CD4-positive, alpha-beta memory T cell (primary cell): ENCODE results near the gene SERINC5. TPM values are rescaled to one million over a fixed set of nuclear protein-coding genes. Genes with fewer than 3 reads are reported as not detected.
A peak's percentile ranks its signal among the peaks of the same experiment; 100 is the strongest.

Experiments
- CTCF ChIA-PET: fragments of 350-600 bp; sonication (Branson Sonifier 250); formaldehyde crosslinking; loops from one replicate; lab custom pipeline; 2021; ENCODE audit warnings: inconsistent platforms; ENCODE audit not compliant: partially characterized antibody; lab: Charles Lee
- POLR2A ChIA-PET: fragments of 350-600 bp; sonication (Branson Sonifier 250); formaldehyde crosslinking; loops from one replicate; lab custom pipeline; 2021; ENCODE audit not compliant: partially characterized antibody; lab: Charles Lee
- DNase-seq, 5 donors: peaks; one replicate each; pipeline versions ENCODE4 v3.0.0 to v3.0.0-alpha.2; 2020 to 2022; ENCODE audit warnings: mixed read lengths in 1 of 5
- H3K27ac ChIP-seq: one replicate; pipeline ENCODE4 v1.7.0; 2013; ENCODE audit warnings: low read depth, low read length
- H3K27me3 ChIP-seq: 2 replicates; pipeline ENCODE4 v1.7.0; 2013; ENCODE audit warnings: mild to moderate bottlenecking, low read length, moderate library complexity; ENCODE audit not compliant: insufficient read depth
- H3K36me3 ChIP-seq: 2 replicates; pipeline ENCODE4 v1.7.0; 2013; ENCODE audit warnings: mild to moderate bottlenecking, low read length, moderate library complexity; ENCODE audit not compliant: insufficient read depth
- H3K4me1 ChIP-seq: 2 replicates; pipeline ENCODE4 v1.7.0; 2013; ENCODE audit warnings: mild to moderate bottlenecking, low read length, moderate library complexity; ENCODE audit not compliant: insufficient read depth
- H3K4me3 ChIP-seq, 2 donors: one replicate each; pipeline ENCODE4 v1.7.0; 2013; ENCODE audit warnings: low read length in 2 of 2, mild to moderate bottlenecking in 1 of 2
- H3K9me3 ChIP-seq, 2 donors: one replicate each; pipeline ENCODE4 v1.7.0; 2013; ENCODE audit warnings: low read length in 2 of 2, control low read depth in 1 of 2; ENCODE audit not compliant: control insufficient read depth in 1 of 2
- H3K27ac Mint-ChIP-seq, 7 donors: one replicate each; pipeline ENCODE4 v1.8.0; 2020 to 2021; ENCODE audit warnings: mixed read lengths in 7 of 7, mild to moderate bottlenecking in 6 of 7, inconsistent platforms in 3 of 7, moderate library complexity in 3 of 7
- H3K27me3 Mint-ChIP-seq, 2 donors: one replicate each; pipeline ENCODE4 v1.8.0; 2020 to 2021; ENCODE audit warnings: mixed read lengths in 2 of 2
- H3K36me3 Mint-ChIP-seq, 2 donors: one replicate each; pipeline ENCODE4 v1.8.0; 2020 to 2021; ENCODE audit warnings: mixed read lengths in 2 of 2, inconsistent platforms in 1 of 2, mild to moderate bottlenecking in 1 of 2
- H3K4me1 Mint-ChIP-seq, 4 donors: one replicate each; pipeline ENCODE4 v1.8.0; 2020 to 2021; ENCODE audit warnings: mixed read lengths in 4 of 4, mild to moderate bottlenecking in 1 of 4
- H3K4me3 Mint-ChIP-seq, 8 donors: one replicate each; pipeline ENCODE4 v1.8.0; 2020 to 2021; ENCODE audit warnings: mixed read lengths in 8 of 8, mild to moderate bottlenecking in 7 of 8, moderate library complexity in 6 of 8, inconsistent platforms in 3 of 8
- H3K9me3 Mint-ChIP-seq, 8 donors: one replicate each; pipeline ENCODE4 v1.8.0; 2020 to 2021; ENCODE audit warnings: mixed read lengths in 8 of 8, mild to moderate bottlenecking in 5 of 8, inconsistent platforms in 3 of 8, moderate library complexity in 1 of 8
- intact Hi-C: fragments of 100-400 bp; cut with micrococcal nuclease; formaldehyde crosslinking; loops from one replicate; pipeline ENCODE4 v1.15.1; 2023
- polyA plus RNA-seq, 2 donors: library from polyadenylated mRNA; unstranded; fragments of 300-500 nt; fragmentation: Illumina TruSeq; gene quantifications; one replicate each; pipeline ENCODE4 v1.2.3, GENCODE V29; 2021
- total RNA-seq, 2 experiments: library from RNA; stranded (reverse); gene quantifications; one replicate each; pipeline ENCODE4 v1.2.3, GENCODE V29; 2021

The SERINC5 gene
- total and polyA plus RNA-seq, 4 experiments from 2014 or later: 20.7 to 165 (median 94.0) TPM

GRCh38 chr5:80210014-80210413 lies 45.8 kb downstream of the SERINC5 start:
- H3K27me3 ChIP-seq: no peaks in the 10 kb centered on the region
- DNase-seq: peak in 1 of 5 donors; percentile 57
- no peaks in the 10 kb centered on the region for H3K36me3 ChIP-seq
- peaks cover 14 to 41% of the 10 kb centered on the region in 2 donors for H3K36me3 Mint-ChIP-seq
- peak overlapping the region; percentile 53 to 99 (median 65) for H3K27ac Mint-ChIP-seq
- ChIA-PET POLR2A (interaction anchor here (0.6 to 3.9 kb wide), 6 partner anchors 9 to 57 kb away, joined by 3 to 22 read pairs (median 6); partner anchors contain the start of gene SERINC5), CTCF (interaction anchor here (0.6 to 1.5 kb wide), 3 partner anchors 63 to 118 kb away, joined by 3 to 4 read pairs (median 4); no protein-coding TSS in a partner anchor)
- peak overlapping the region; percentile 8 for H3K27ac ChIP-seq
- no peaks in the 10 kb centered on the region for H3K9me3 ChIP-seq
- intact Hi-C loops: loop anchor here (2.0 kb wide), 1 partner anchor 17 kb away; no protein-coding TSS in a partner anchor
- H3K4me3 Mint-ChIP-seq: peak overlapping the region; percentile 46 to 89 (median 72)
- H3K27me3 Mint-ChIP-seq: no peaks in the 10 kb centered on the region
- peaks cover 100% of the 10 kb centered on the region for H3K4me1 ChIP-seq
- peaks cover 0 to 4% (median 0%) of the 10 kb centered on the region in 8 donors for H3K9me3 Mint-ChIP-seq
- peaks cover 82 to 100% (median 92%) of the 10 kb centered on the region in 4 donors for H3K4me1 Mint-ChIP-seq
- no peak overlapping the region for H3K4me3 ChIP-seq

- ChIA-PET CTCF (interaction anchor here (1.2 kb wide), 1 partner anchor 117 kb away, joined by 3 read pairs; no protein-coding TSS in a partner anchor), POLR2A (interaction anchor here (7.0 to 10.6 kb wide), 2 partner anchors 16 to 47 kb away, joined by 56 to 103 read pairs; partner anchors contain the start of gene SERINC5)
- peaks cover 11 to 50% of the 10 kb centered on the region in 2 donors for H3K36me3 Mint-ChIP-seq
- peaks cover 80 to 100% (median 93%) of the 10 kb centered on the region in 4 donors for H3K4me1 Mint-ChIP-seq
- no peaks in the 10 kb centered on the region for H3K27me3 Mint-ChIP-seq
- H3K27me3 ChIP-seq: no peaks in the 10 kb centered on the region
- H3K36me3 ChIP-seq: peaks cover 4% of the 10 kb centered on the region
- H3K27ac Mint-ChIP-seq: peak overlapping the region; percentile 20 to 99 (median 51)
- no peak overlapping the region for H3K4me3 ChIP-seq
- intact Hi-C loops: loop anchor here (1.0 kb wide), 1 partner anchor 8 kb away; no protein-coding TSS in a partner anchor
- no peak for DNase-seq
- peaks cover 0 to 4% (median 0%) of the 10 kb centered on the region in 8 donors for H3K9me3 Mint-ChIP-seq
- H3K9me3 ChIP-seq: no peaks in the 10 kb centered on the region
- peak overlapping the region in 7 of 8 donors; percentile 10 to 65 (median 38) for H3K4me3 Mint-ChIP-seq
- peaks cover 97% of the 10 kb centered on the region for H3K4me1 ChIP-seq
- no peak overlapping the region for H3K27ac ChIP-seq
These were observed 47.5 kb downstream of the SERINC5 start for GRCh38 chr5:80208381-80208780.

GRCh38 chr5:80207832-80208231 lies 48.0 kb downstream of the SERINC5 start:
- no peak for DNase-seq
- Mint-ChIP-seq H3K4me3 (peak overlapping the region in 5 of 8 donors; percentile 27 to 48 (median 35)), H3K36me3 (peaks cover 12 to 54% of the 10 kb centered on the region in 2 donors), H3K4me1 (peaks cover 78 to 98% (median 89%) of the 10 kb centered on the region in 4 donors), H3K27me3 (no peaks in the 10 kb centered on the region), H3K27ac (peak overlapping the region; percentile 26 to 99 (median 63)), H3K9me3 (peaks cover 0 to 4% (median 0%) of the 10 kb centered on the region in 8 donors)
- Histone ChIP-seq H3K27me3 (no peaks in the 10 kb centered on the region), H3K4me3 (no peak overlapping the region), H3K9me3 (no peaks in the 10 kb centered on the region), H3K4me1 (peaks cover 93% of the 10 kb centered on the region), H3K36me3 (peaks cover 4% of the 10 kb centered on the region), H3K27ac (no peak overlapping the region)
- intact Hi-C loops: loop anchor here (1.0 kb wide), 1 partner anchor 8 kb away; no protein-coding TSS in a partner anchor
- ChIA-PET POLR2A (interaction anchor here (7.0 to 10.6 kb wide), 2 partner anchors 15 to 47 kb away, joined by 56 to 103 read pairs; partner anchors contain the start of gene SERINC5), CTCF (interaction anchor here (1.2 to 5.3 kb wide), 2 partner anchors 15 to 116 kb away, joined by 3 to 24 read pairs; no protein-coding TSS in a partner anchor)

- H3K27me3 Mint-ChIP-seq: no peaks in the 10 kb centered on the region
- peak overlapping the region; percentile 16 for H3K27ac ChIP-seq
- DNase-seq: no peak
- no peaks in the 10 kb centered on the region for H3K9me3 ChIP-seq
- H3K4me3 Mint-ChIP-seq: peak overlapping the region; percentile 18 to 71 (median 56)
- intact Hi-C loops: no loop called here
- peaks cover 91% of the 10 kb centered on the region for H3K4me1 ChIP-seq
- ChIA-PET POLR2A (interaction anchor here (0.6 to 10.6 kb wide), 9 partner anchors 11 to 104 kb away, joined by 3 to 103 read pairs (median 6); partner anchors contain the start of gene SERINC5), CTCF (interaction anchor here (0.6 to 5.3 kb wide), 8 partner anchors 9 to 122 kb away, joined by 3 to 24 read pairs (median 8); no protein-coding TSS in a partner anchor)
- peaks cover 0 to 4% (median 0%) of the 10 kb centered on the region in 8 donors for H3K9me3 Mint-ChIP-seq
- peaks cover 77 to 97% (median 87%) of the 10 kb centered on the region in 4 donors for H3K4me1 Mint-ChIP-seq
- peak overlapping the region; percentile 63 to 99 (median 83) for H3K27ac Mint-ChIP-seq
- peaks cover 19% of the 10 kb centered on the region for H3K36me3 ChIP-seq
- H3K27me3 ChIP-seq: no peaks in the 10 kb centered on the region
- no peak overlapping the region for H3K4me3 ChIP-seq
- peaks cover 26 to 59% of the 10 kb centered on the region in 2 donors for H3K36me3 Mint-ChIP-seq
These were observed 49.6 kb downstream of the SERINC5 start for GRCh38 chr5:80206282-80206681.

- H3K9me3 Mint-ChIP-seq: peaks cover 0 to 4% (median 0%) of the 10 kb centered on the region in 8 donors
- H3K27me3 Mint-ChIP-seq: no peaks in the 10 kb centered on the region
- H3K4me3 Mint-ChIP-seq: peak overlapping the region; percentile 34 to 71 (median 51)
- POLR2A ChIA-PET: interaction anchor here (0.7 to 10.6 kb wide), 13 partner anchors 11 to 114 kb away, joined by 3 to 103 read pairs (median 6); partner anchors contain the start of gene SERINC5
- Histone ChIP-seq H3K36me3 (peaks cover 23% of the 10 kb centered on the region), H3K4me1 (peaks cover 90% of the 10 kb centered on the region), H3K27me3 (no peaks in the 10 kb centered on the region), H3K4me3 (no peak overlapping the region), H3K27ac (peak overlapping the region; percentile 16), H3K9me3 (no peaks in the 10 kb centered on the region)
- peaks cover 27 to 61% of the 10 kb centered on the region in 2 donors for H3K36me3 Mint-ChIP-seq
- CTCF ChIA-PET: interaction anchor here (0.6 to 5.3 kb wide), 21 partner anchors 9 to 122 kb away, joined by 3 to 24 read pairs (median 5); no protein-coding TSS in a partner anchor
- no peak for DNase-seq
- H3K4me1 Mint-ChIP-seq: peaks cover 76 to 95% (median 86%) of the 10 kb centered on the region in 4 donors
- peak overlapping the region; percentile 81 to 99 (median 88) for H3K27ac Mint-ChIP-seq
- intact Hi-C loops: loop anchor here (2.0 kb wide), 1 partner anchor 13 kb away; no protein-coding TSS in a partner anchor
These were observed 50.0 kb downstream of the SERINC5 start for GRCh38 chr5:80205846-80206245.

GRCh38 chr5:80204808-80205614 lies 50.8 kb downstream of the SERINC5 start:
- Mint-ChIP-seq H3K4me1 (peaks cover 72 to 94% (median 82%) of the 10 kb centered on the region in 4 donors), H3K27me3 (no peaks in the 10 kb centered on the region), H3K9me3 (no peaks in the 10 kb centered on the region), H3K4me3 (peak overlapping the region; percentile 40 to 71 (median 58)), H3K27ac (peak overlapping the region; percentile 81 to 99 (median 88)), H3K36me3 (peaks cover 26 to 58% of the 10 kb centered on the region in 2 donors)
- CTCF ChIA-PET: interaction anchor here (0.7 to 5.3 kb wide), 22 partner anchors 9 to 121 kb away, joined by 3 to 24 read pairs (median 6); partner anchors contain the start of gene SERINC5
- POLR2A ChIA-PET: interaction anchor here (0.8 to 10.6 kb wide), 15 partner anchors 12 to 113 kb away, joined by 3 to 103 read pairs (median 6); partner anchors contain the start of gene SERINC5
- Histone ChIP-seq H3K36me3 (peaks cover 24% of the 10 kb centered on the region), H3K9me3 (no peaks in the 10 kb centered on the region), H3K4me1 (peaks cover 82% of the 10 kb centered on the region), H3K4me3 (no peak overlapping the region), H3K27me3 (no peaks in the 10 kb centered on the region), H3K27ac (peak overlapping the region; percentile 16)
- no peak for DNase-seq
- intact Hi-C loops: loop anchor here (2.0 kb wide), 1 partner anchor 14 kb away; no protein-coding TSS in a partner anchor
